ENCODE results near the gene TEN1. TPM values are rescaled to one million over a fixed set of nuclear protein-coding genes. Genes with fewer than 3 reads are reported as not detected.

Gene TEN1
- total and polyA plus RNA-seq, 2 of the 4 experiments (the other 2 are of a cell fraction): 14.7 to 17.9 TPM

GRCh38 chr17:76036497-76037261, 57.6 kb downstream of the TEN1 start:
- Histone ChIP-seq H3K4me2 (ENCODE audit: low read depth, low read length) (no peak overlapping the region), H2BK5ac (ENCODE audit: low read depth, low read length, poor library complexity, severe bottlenecking) (no peak overlapping the region), H3K14ac (replicated peaks; ENCODE audit: low read depth, low read length) (no peak overlapping the region), H3K36me3 (ENCODE audit: control insufficient read depth, insufficient read depth, low read length) (peaks cover 34% of the 10 kb centered on the region), H2AK5ac (ENCODE audit: low read depth, low read length) (no peak overlapping the region), H4K5ac (ENCODE audit: low read depth, low read length) (no peak overlapping the region), H2AFZ (replicated peaks; ENCODE audit: low read length, poor library complexity) (peak overlapping the region; percentile 37), H2BK120ac (ENCODE audit: low read depth, low read length) (no peak overlapping the region), H2AK9ac (replicated peaks; ENCODE audit: low read depth, low read length, poor library complexity) (peak overlapping the region; percentile 9), H4K91ac (ENCODE audit: insufficient read depth, low read depth, low read length) (no peak overlapping the region), H3K4me1 (ENCODE audit: control insufficient read depth, insufficient read depth, low read length) (no peaks in the 10 kb centered on the region), H3K27ac (ENCODE audit: insufficient read depth, low read length) (no peak overlapping the region), H2BK20ac (ENCODE audit: low read depth, low read length) (no peak overlapping the region), H3K4ac (ENCODE audit: low read depth, low read length) (no peak overlapping the region), H3K9me3 (ENCODE audit: control insufficient read depth, insufficient read depth, low read length) (no peaks in the 10 kb centered on the region), H3K4me3 (ENCODE audit: insufficient read depth, low read depth, low read length) (no peak overlapping the region), H3K56ac (ENCODE audit: extremely low read depth, insufficient read depth, low read length) (no peak overlapping the region), H3K23ac (ENCODE audit: low read depth, low read length) (peak overlapping the region; percentile 35; the same call in 1 of the 2 replicates), H3K27me3 (ENCODE audit: control insufficient read depth, insufficient read depth, low read length) (no peaks in the 10 kb centered on the region), H3K9me1 (ENCODE audit: insufficient read depth, low read length) (peaks cover 5% of the 10 kb centered on the region; the same call in 1 of the 2 replicates), H4K20me1 (ENCODE audit: insufficient read depth, low read length) (0 out of 2 replicates have a peak, but pooled peaks cover 8% of the 10 kb centered on the region), H3K79me1 (ENCODE audit: low read depth in 1 of 2, low read length in 2 of 2) (no peaks in the 10 kb centered on the region; a peak in 1 of 4 replicates), H4K8ac (ENCODE audit: low read depth in 2 of 2, low read length in 2 of 2) (no peak overlapping the region), H3K9ac (ENCODE audit: low read depth, low read length) (no peak overlapping the region), H2BK15ac (ENCODE audit: low read depth, low read length) (no peak overlapping the region), H3K18ac (ENCODE audit: low read depth, low read length) (no peak overlapping the region)
- whole genome bisulfite sequencing, 2 experiments (ENCODE audit: extremely low coverage in 2 of 2, insufficient read length in 1 of 2): 36% methylated on average over 8 of the region's 22 CpGs; no CpG with 5 or more reads in 1 of the 2 experiments
- dilution Hi-C loops (cut with HindIII; ENCODE audit: low sequenced_read_pairs, unreplicated experiment) (no loop called here), intact Hi-C loops (cut with micrococcal nuclease) (loop anchor here (5.0 kb wide), 1 partner anchor 36 kb away; the partner anchor contains the start of genes GALR2 and SRP68), in situ Hi-C loops (cut with MboI; ENCODE audit: low sequenced_read_pairs) (no loop called here)
- POLR2A ChIA-PET (ENCODE audit: unreplicated experiment): interaction anchor here (0.6 kb wide), 1 partner anchor 11 kb away, joined by 3 read pairs; no protein-coding TSS in a partner anchor
- ATAC-seq (ENCODE audit: low read depth): peak; percentile 61
- no peak for TF ChIP-seq MAZ (IDR thresholded peaks at IDR 0.05; ENCODE audit: borderline replicate concordance, low read depth, low read length)
- TF ChIP-seq RFX5 (IDR thresholded peaks at IDR 0.05; ENCODE audit: low read depth, low read length): no peak
- no peak for TF ChIP-seq SMC3 (IDR thresholded peaks at IDR 0.05; ENCODE audit: low read depth, low read length)
- no peak for TF ChIP-seq MXI1 (IDR thresholded peaks at IDR 0.05; ENCODE audit: borderline replicate concordance, low read depth, low read length)
- no peak for TF ChIP-seq CTCF (conservative IDR thresholded peaks at IDR 0.05; ENCODE audit: low read depth, low read length)
- TF ChIP-seq CHD1 (IDR thresholded peaks at IDR 0.05; ENCODE audit: low read depth, low read length): no peak
- TF ChIP-seq POLR2A (IDR thresholded peaks at IDR 0.05; ENCODE audit: low read depth, low read length): no peak
- TF ChIP-seq RCOR1 (IDR thresholded peaks at IDR 0.05; ENCODE audit: insufficient replicate concordance, low read length): no peak
- no peak for TF ChIP-seq RAD21 (IDR thresholded peaks at IDR 0.05; ENCODE audit: low read length)
- no peak for TF ChIP-seq BHLHE40 (IDR thresholded peaks at IDR 0.05; ENCODE audit: low read depth, low read length)
- TF ChIP-seq ELK1 (IDR thresholded peaks at IDR 0.05; ENCODE audit: borderline replicate concordance, low read depth, low read length): no peak
- no peak for TF ChIP-seq CEBPB (IDR thresholded peaks at IDR 0.05; ENCODE audit: low read depth, low read length)
- TF ChIP-seq FOS (IDR thresholded peaks at IDR 0.05; ENCODE audit: low read depth, low read length): no peak
- TF ChIP-seq MAFK (IDR thresholded peaks at IDR 0.05; ENCODE audit: low read depth, low read length): no peak
- no peak for TF ChIP-seq NFE2L2 (IDR thresholded peaks at IDR 0.05; ENCODE audit: low read depth, low read length)
- CTCF ChIA-PET: no interaction called here
- peak; percentile 17 for DNase-seq
- no TSS peak for BruUV-seq (replicated peaks)
